GM23338 (cell line): ENCODE data around the gene PRKAA2. TPM values are rescaled to one million over a fixed set of nuclear protein-coding genes. Genes with fewer than 3 reads are reported as not detected.

ENCODE experiments used
- ATAC-seq: fragments of 200-7000 bp; cut with Tn5 transposase; 3 replicates; pipeline ENCODE4 v1.9.1; 2020
- DNase-seq: peaks from one replicate; pipeline ENCODE4 v3.0.0-alpha.2; 2015; ENCODE audit warnings: low spot score
- H2AFZ ChIP-seq: fragments of 200-600 bp; sonication (generic); 2 replicates; pipeline ENCODE4 v1.8.0; 2016; ENCODE audit warnings: antibody characterized with exemption, mild to moderate bottlenecking, moderate library complexity
- H3F3A ChIP-seq: fragments of 200-600 bp; sonication (generic); replicated peaks from 2 replicates; pipeline ENCODE4 v1.8.0; 2017; ENCODE audit warnings: antibody characterized with exemption, mixed run types, low read depth
- H3K27ac ChIP-seq: fragments of 200-600 bp; sonication (generic); 2 replicates; pipeline ENCODE4 v1.6.1; 2016; ENCODE audit warnings: low read depth
- H3K27me3 ChIP-seq: fragments of 200-600 bp; sonication (generic); 2 replicates; pipeline ENCODE4 v1.8.0; 2016; ENCODE audit warnings: mild to moderate bottlenecking, mixed run types, moderate library complexity; ENCODE audit not compliant: insufficient read depth
- H3K36me3 ChIP-seq: fragments of 200-600 bp; sonication (generic); 2 replicates; pipeline ENCODE4 v1.8.0; 2016; ENCODE audit warnings: mild to moderate bottlenecking; ENCODE audit not compliant: insufficient read depth
- H3K4me1 ChIP-seq: fragments of 200-600 bp; sonication (generic); 2 replicates; pipeline ENCODE4 v1.8.0; 2016; ENCODE audit warnings: mild to moderate bottlenecking, moderate library complexity; ENCODE audit not compliant: insufficient read depth
- H3K4me2 ChIP-seq: fragments of 200-600 bp; sonication (generic); 2 replicates; pipeline ENCODE4 v1.7.1; 2017; ENCODE audit warnings: mixed run types
- H3K4me3 ChIP-seq: fragments of 200-600 bp; sonication (generic); 2 replicates; pipeline ENCODE4 v1.6.1; 2016; ENCODE audit warnings: mixed run types
- H3K79me2 ChIP-seq: fragments of 200-600 bp; sonication (generic); replicated peaks from 2 replicates; pipeline ENCODE4 v1.8.0; 2017; ENCODE audit warnings: mild to moderate bottlenecking; ENCODE audit not compliant: insufficient read depth
- H3K9me2 ChIP-seq: fragments of 200-600 bp; sonication (generic); 2 replicates; pipeline ENCODE4 v1.8.0; 2017; ENCODE audit not compliant: insufficient read depth
- H4K20me1 ChIP-seq: fragments of 200-600 bp; sonication (generic); replicated peaks from 2 replicates; pipeline ENCODE4 v1.8.0; 2017; ENCODE audit warnings: mild to moderate bottlenecking; ENCODE audit not compliant: insufficient read depth
- H3K27ac Mint-ChIP-seq: 2 replicates; pipeline ENCODE4 v1.8.0; 2020; ENCODE audit warnings: inconsistent platforms, mild to moderate bottlenecking, moderate library complexity, mixed read lengths
- H3K27me3 Mint-ChIP-seq: 3 replicates; pipeline ENCODE4 v1.8.0; 2022; ENCODE audit warnings: low read depth, mild to moderate bottlenecking, moderate library complexity, mixed read lengths, inconsistent platforms; ENCODE audit not compliant: insufficient read depth, poor library complexity
- H3K36me3 Mint-ChIP-seq: 3 replicates; pipeline ENCODE4 v1.8.0; 2021; ENCODE audit warnings: low read depth, mild to moderate bottlenecking, inconsistent platforms, moderate library complexity, mixed read lengths
- H3K4me1 Mint-ChIP-seq: 3 replicates; pipeline ENCODE4 v1.8.0; 2020; ENCODE audit warnings: mild to moderate bottlenecking, inconsistent platforms, mixed read lengths
- H3K4me3 Mint-ChIP-seq: 3 replicates; pipeline ENCODE4 v1.8.0; 2021; ENCODE audit warnings: moderate library complexity, mild to moderate bottlenecking, inconsistent platforms, mixed read lengths
- H3K9me3 Mint-ChIP-seq: 3 replicates; pipeline ENCODE4 v1.8.0; 2020; ENCODE audit warnings: moderate library complexity, mild to moderate bottlenecking, inconsistent platforms, mixed read lengths
- CTCF ChIP-seq, 2 experiments: fragments of 200-600 bp in 1 of 2; sonication (generic) in 1 of 2; conservative IDR thresholded peaks; 2 replicates each; pipeline versions ENCODE4 v1.5.1 to v1.6.1; 2016 to 2017; ENCODE audit warnings: antibody characterized with exemption in 2 of 2, low read depth in 2 of 2, mild to moderate bottlenecking in 2 of 2, moderate library complexity in 1 of 2
- EZH2 ChIP-seq: fragments of 200-600 bp; sonication (generic); IDR thresholded peaks from one replicate; pipeline ENCODE4 v1.8.0; 2017; ENCODE audit warnings: antibody characterized with exemption, mild to moderate bottlenecking, low read depth; ENCODE audit not compliant: unreplicated experiment
- EZH2phosphoT487 ChIP-seq: fragments of 200-600 bp; sonication (generic); IDR thresholded peaks from one replicate; pipeline ENCODE4 v1.8.1; 2018; ENCODE audit warnings: antibody characterized with exemption; ENCODE audit not compliant: unreplicated experiment
- NANOG ChIP-seq: IDR thresholded peaks from 2 replicates; pipeline ENCODE4 v1.6.1; 2016; ENCODE audit warnings: antibody characterized with exemption, borderline replicate concordance
- STAT1 ChIP-seq: IDR thresholded peaks from one replicate; pipeline ENCODE4 v1.6.1; 2016; ENCODE audit warnings: antibody characterized with exemption; ENCODE audit not compliant: unreplicated experiment
- ZNF331 ChIP-seq: fragments of 250-450 bp; sonication (Bioruptor Pico); IDR thresholded peaks from 2 replicates; pipeline ENCODE4 v1.5.0; 2020; ENCODE audit warnings: low read depth, mild to moderate bottlenecking, moderate library complexity
- polyA plus RNA-seq: library from polyadenylated mRNA; unstranded; fragments of >200 nt; fragmentation: Nextera tagmentation; extraction: Ambion mirVana; gene quantifications from 2 replicates; pipeline ENCODE4 v1.2.1, GENCODE V29; 2016
- total RNA-seq: library from RNA; depleted of rRNA; stranded (reverse); fragments of >200 nt; shearing (Covaris generic); gene quantifications from 2 replicates; pipeline ENCODE4 v1.2.3, GENCODE V29; 2014
- TF ChIP-seq, protein P1 (sequence below): IDR thresholded peaks from one replicate; pipeline ENCODE4 v1.6.1; 2018; ENCODE audit warnings: antibody characterized with exemption; ENCODE audit not compliant: unreplicated experiment

PRKAA2 gene
- total and polyA plus RNA-seq, 2 experiments from 2014 or later = 3.0 to 8.7 TPM

GRCh38 chr1:56630786-56631185, 14.3 kb upstream of the PRKAA2 start:
- H3K4me1 Mint-ChIP-seq = peaks cover 23% of the 10 kb centered on the region
- H3F3A ChIP-seq = no peaks in the 10 kb centered on the region
- H3K36me3 Mint-ChIP-seq = no peaks in the 10 kb centered on the region
- no peaks in the 10 kb centered on the region for H3K27me3 Mint-ChIP-seq
- H2AFZ ChIP-seq = no peak overlapping the region
- no peak overlapping the region for H3K4me2 ChIP-seq
- H3K79me2 ChIP-seq = no peaks in the 10 kb centered on the region
- no peaks in the 10 kb centered on the region for H3K9me2 ChIP-seq
- no peaks in the 10 kb centered on the region for H4K20me1 ChIP-seq
- peaks cover 18% of the 10 kb centered on the region; the same call in 1 of the 2 replicates for H3K4me1 ChIP-seq
- H3K27ac Mint-ChIP-seq = no peak overlapping the region
- no peaks in the 10 kb centered on the region for H3K9me3 Mint-ChIP-seq
- H3K4me3 ChIP-seq = no peak overlapping the region
- DNase-seq = no peak
- H3K27ac ChIP-seq = no peak overlapping the region
- no peaks in the 10 kb centered on the region for H3K27me3 ChIP-seq
- TF ChIP-seq ZNF331 (CRISPR knock-in tag) (no peak), STAT1 (no peak), EZH2 (no peak), EZH2phosphoT487 (no peak), CTCF (conservative IDR thresholded peaks at IDR 0.05; ENCODE audit: low read depth in 2 of 2) (no peak)
- ATAC-seq = no peak
- H3K4me3 Mint-ChIP-seq = no peak overlapping the region
- H3K36me3 ChIP-seq = no peaks in the 10 kb centered on the region

DNA sequence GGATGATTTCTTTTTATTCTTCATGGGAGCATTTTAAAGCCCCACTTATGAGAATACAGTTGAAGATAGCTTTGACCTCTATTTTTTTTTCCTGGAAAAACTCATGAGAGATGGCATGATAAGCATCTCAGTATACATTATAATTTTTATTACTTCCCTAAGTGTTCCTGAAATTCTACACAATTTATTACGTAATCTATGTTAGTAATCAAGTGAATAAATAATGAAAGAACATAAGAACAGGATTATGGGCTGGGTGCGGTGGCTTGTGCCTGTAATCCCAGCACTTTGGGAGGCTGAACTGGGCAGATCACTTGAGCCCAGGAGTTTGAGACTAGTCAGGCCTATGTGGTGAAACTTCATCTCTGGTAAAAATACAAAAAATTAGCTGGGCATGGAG, 13.2 kb upstream of the PRKAA2 start:
- no peak for ATAC-seq
- H3K36me3 ChIP-seq = no peaks in the 10 kb centered on the region
- no peaks in the 10 kb centered on the region for H3K79me2 ChIP-seq
- peaks cover 15% of the 10 kb centered on the region for H3K4me1 Mint-ChIP-seq
- H3K36me3 Mint-ChIP-seq = no peaks in the 10 kb centered on the region
- no peaks in the 10 kb centered on the region for H3K9me3 Mint-ChIP-seq
- H3K4me2 ChIP-seq = no peak overlapping the region
- no peak overlapping the region for H3K27ac Mint-ChIP-seq
- H3K27me3 ChIP-seq = no peaks in the 10 kb centered on the region
- H4K20me1 ChIP-seq = no peaks in the 10 kb centered on the region
- DNase-seq = no peak
- no peaks in the 10 kb centered on the region for H3K27me3 Mint-ChIP-seq
- H2AFZ ChIP-seq = no peak overlapping the region
- H3K4me1 ChIP-seq = peaks cover 7% of the 10 kb centered on the region; the same call in 1 of the 2 replicates
- no peak overlapping the region for H3K4me3 Mint-ChIP-seq
- H3K4me3 ChIP-seq = no peak overlapping the region
- H3K27ac ChIP-seq = no peak overlapping the region
- no peaks in the 10 kb centered on the region for H3F3A ChIP-seq
- no peaks in the 10 kb centered on the region for H3K9me2 ChIP-seq
- TF ChIP-seq, protein P1, sequence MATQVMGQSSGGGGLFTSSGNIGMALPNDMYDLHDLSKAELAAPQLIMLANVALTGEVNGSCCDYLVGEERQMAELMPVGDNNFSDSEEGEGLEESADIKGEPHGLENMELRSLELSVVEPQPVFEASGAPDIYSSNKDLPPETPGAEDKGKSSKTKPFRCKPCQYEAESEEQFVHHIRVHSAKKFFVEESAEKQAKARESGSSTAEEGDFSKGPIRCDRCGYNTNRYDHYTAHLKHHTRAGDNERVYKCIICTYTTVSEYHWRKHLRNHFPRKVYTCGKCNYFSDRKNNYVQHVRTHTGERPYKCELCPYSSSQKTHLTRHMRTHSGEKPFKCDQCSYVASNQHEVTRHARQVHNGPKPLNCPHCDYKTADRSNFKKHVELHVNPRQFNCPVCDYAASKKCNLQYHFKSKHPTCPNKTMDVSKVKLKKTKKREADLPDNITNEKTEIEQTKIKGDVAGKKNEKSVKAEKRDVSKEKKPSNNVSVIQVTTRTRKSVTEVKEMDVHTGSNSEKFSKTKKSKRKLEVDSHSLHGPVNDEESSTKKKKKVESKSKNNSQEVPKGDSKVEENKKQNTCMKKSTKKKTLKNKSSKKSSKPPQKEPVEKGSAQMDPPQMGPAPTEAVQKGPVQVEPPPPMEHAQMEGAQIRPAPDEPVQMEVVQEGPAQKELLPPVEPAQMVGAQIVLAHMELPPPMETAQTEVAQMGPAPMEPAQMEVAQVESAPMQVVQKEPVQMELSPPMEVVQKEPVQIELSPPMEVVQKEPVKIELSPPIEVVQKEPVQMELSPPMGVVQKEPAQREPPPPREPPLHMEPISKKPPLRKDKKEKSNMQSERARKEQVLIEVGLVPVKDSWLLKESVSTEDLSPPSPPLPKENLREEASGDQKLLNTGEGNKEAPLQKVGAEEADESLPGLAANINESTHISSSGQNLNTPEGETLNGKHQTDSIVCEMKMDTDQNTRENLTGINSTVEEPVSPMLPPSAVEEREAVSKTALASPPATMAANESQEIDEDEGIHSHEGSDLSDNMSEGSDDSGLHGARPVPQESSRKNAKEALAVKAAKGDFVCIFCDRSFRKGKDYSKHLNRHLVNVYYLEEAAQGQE = no peak
- TF ChIP-seq ZNF331 (CRISPR knock-in tag) = no peak
- TF ChIP-seq NANOG = no peak
- TF ChIP-seq CTCF (conservative IDR thresholded peaks at IDR 0.05; ENCODE audit: low read depth in 2 of 2) = no peak
- no peak for TF ChIP-seq EZH2
